Chondrocyte (in vitro differentiated cells): ENCODE measurements around the gene DELE1. TPM values are rescaled to one million over a fixed set of nuclear protein-coding genes. Genes with fewer than 3 reads are reported as not detected.
A peak's percentile ranks its signal among the peaks of the same experiment; 100 is the strongest.

Experiments used
- DNase-seq: peaks from one replicate; pipeline ENCODE4 v3.0.0; 2021; ENCODE audit warnings: mixed read lengths, low spot score
- H3K27ac Mint-ChIP-seq: one replicate; pipeline ENCODE4 v1.8.0; 2021; ENCODE audit warnings: mild to moderate bottlenecking, moderate library complexity, mixed read lengths; ENCODE audit not compliant: unreplicated experiment
- H3K27me3 Mint-ChIP-seq: 2 replicates; pipeline ENCODE4 v1.8.0; 2021; ENCODE audit warnings: low read depth, mixed read lengths
- H3K36me3 Mint-ChIP-seq: 2 replicates; pipeline ENCODE4 v1.8.0; 2021; ENCODE audit warnings: low read depth, mixed read lengths
- H3K4me1 Mint-ChIP-seq: 2 replicates; pipeline ENCODE4 v1.8.0; 2021; ENCODE audit warnings: low read depth, mild to moderate bottlenecking, mixed read lengths
- H3K4me3 Mint-ChIP-seq: one replicate; pipeline ENCODE4 v1.8.0; 2021; ENCODE audit warnings: mild to moderate bottlenecking, moderate library complexity, mixed read lengths; ENCODE audit not compliant: unreplicated experiment
- H3K9me3 Mint-ChIP-seq: 2 replicates; pipeline ENCODE4 v1.8.0; 2021; ENCODE audit warnings: low read depth, mixed read lengths
- total RNA-seq: library from RNA; stranded (reverse); gene quantifications from 3 replicates; pipeline ENCODE4 v1.2.1, GENCODE V29; 2021
- TF ChIP-seq, protein P1 (sequence below): fragments of 200-600 bp; sonication (generic); IDR thresholded peaks from 2 replicates; pipeline ENCODE4 v1.5.0; 2021; ENCODE audit warnings: antibody characterized with exemption, mild to moderate bottlenecking, moderate library complexity

Gene DELE1
- total RNA-seq, 1 donor from 2014 or later: 43.8 TPM

GRCh38 chr5:141958113-141958512 is 34.4 kb downstream of the DELE1 start, which contains the start of gene PCDH12:
Gene PCDH12, minus strand, starts transcription at chr5:141958202. Its CDS starts 351 bp downstream, at chr5:141957851.
- H3K9me3 Mint-ChIP-seq: no peaks in the 10 kb centered on the region
- H3K27me3 Mint-ChIP-seq: no peaks in the 10 kb centered on the region
- peaks cover 6% of the 10 kb centered on the region for H3K4me1 Mint-ChIP-seq
- no peak within 1 kb of the TSS for H3K27ac Mint-ChIP-seq
- H3K4me3 Mint-ChIP-seq: no peak within 1 kb of the TSS
- DNase-seq: no peak
- H3K36me3 Mint-ChIP-seq: no peaks in the 10 kb centered on the region
- TF ChIP-seq, protein P1, sequence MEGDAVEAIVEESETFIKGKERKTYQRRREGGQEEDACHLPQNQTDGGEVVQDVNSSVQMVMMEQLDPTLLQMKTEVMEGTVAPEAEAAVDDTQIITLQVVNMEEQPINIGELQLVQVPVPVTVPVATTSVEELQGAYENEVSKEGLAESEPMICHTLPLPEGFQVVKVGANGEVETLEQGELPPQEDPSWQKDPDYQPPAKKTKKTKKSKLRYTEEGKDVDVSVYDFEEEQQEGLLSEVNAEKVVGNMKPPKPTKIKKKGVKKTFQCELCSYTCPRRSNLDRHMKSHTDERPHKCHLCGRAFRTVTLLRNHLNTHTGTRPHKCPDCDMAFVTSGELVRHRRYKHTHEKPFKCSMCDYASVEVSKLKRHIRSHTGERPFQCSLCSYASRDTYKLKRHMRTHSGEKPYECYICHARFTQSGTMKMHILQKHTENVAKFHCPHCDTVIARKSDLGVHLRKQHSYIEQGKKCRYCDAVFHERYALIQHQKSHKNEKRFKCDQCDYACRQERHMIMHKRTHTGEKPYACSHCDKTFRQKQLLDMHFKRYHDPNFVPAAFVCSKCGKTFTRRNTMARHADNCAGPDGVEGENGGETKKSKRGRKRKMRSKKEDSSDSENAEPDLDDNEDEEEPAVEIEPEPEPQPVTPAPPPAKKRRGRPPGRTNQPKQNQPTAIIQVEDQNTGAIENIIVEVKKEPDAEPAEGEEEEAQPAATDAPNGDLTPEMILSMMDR: no peak

GRCh38 chr5:141958546-141959172 is 35.0 kb downstream of the DELE1 start:
- H3K4me3 Mint-ChIP-seq: no peak overlapping the region
- no peak for DNase-seq
- H3K27ac Mint-ChIP-seq: no peak overlapping the region
- H3K4me1 Mint-ChIP-seq: peaks cover 6% of the 10 kb centered on the region
- H3K9me3 Mint-ChIP-seq: no peaks in the 10 kb centered on the region
- TF ChIP-seq, protein P1: no peak
- no peaks in the 10 kb centered on the region for H3K36me3 Mint-ChIP-seq
- no peaks in the 10 kb centered on the region for H3K27me3 Mint-ChIP-seq

GRCh38 chr5:141960018-141960417 is 36.3 kb downstream of the DELE1 start:
- no peaks in the 10 kb centered on the region for H3K27me3 Mint-ChIP-seq
- no peak overlapping the region for H3K27ac Mint-ChIP-seq
- no peaks in the 10 kb centered on the region for H3K9me3 Mint-ChIP-seq
- DNase-seq: no peak
- no peaks in the 10 kb centered on the region for H3K36me3 Mint-ChIP-seq
- peaks cover 6% of the 10 kb centered on the region for H3K4me1 Mint-ChIP-seq
- TF ChIP-seq, protein P1: no peak
- no peak overlapping the region for H3K4me3 Mint-ChIP-seq

GRCh38 chr5:141960449-141961323 is 37.0 kb downstream of the DELE1 start:
- H3K27me3 Mint-ChIP-seq: no peaks in the 10 kb centered on the region

GRCh38 chr5:141961466-141961865 is 37.8 kb downstream of the DELE1 start:
- no peaks in the 10 kb centered on the region for H3K9me3 Mint-ChIP-seq
- H3K4me1 Mint-ChIP-seq: peaks cover 6% of the 10 kb centered on the region
- no peak for DNase-seq
- no peaks in the 10 kb centered on the region for H3K27me3 Mint-ChIP-seq
- H3K4me3 Mint-ChIP-seq: no peak overlapping the region
- no peaks in the 10 kb centered on the region for H3K36me3 Mint-ChIP-seq
- TF ChIP-seq, protein P1: no peak
- no peak overlapping the region for H3K27ac Mint-ChIP-seq

More at GRCh38 chr5:141960449-141961323, 37.0 kb downstream of the DELE1 start:
- Mint-ChIP-seq H3K4me1 (peaks cover 6% of the 10 kb centered on the region), H3K9me3 (no peaks in the 10 kb centered on the region), H3K36me3 (no peaks in the 10 kb centered on the region), H3K27ac (no peak overlapping the region), H3K4me3 (no peak overlapping the region)
- TF ChIP-seq, protein P1: peak; percentile 94
- DNase-seq: no peak
